ENCODE results near the gene ZMIZ1. TPM values are rescaled to one million over a fixed set of nuclear protein-coding genes. Genes with fewer than 3 reads are reported as not detected.

ZMIZ1 gene
- total RNA-seq, 1 donor from 2014 or later: 93.9 TPM

DNA sequence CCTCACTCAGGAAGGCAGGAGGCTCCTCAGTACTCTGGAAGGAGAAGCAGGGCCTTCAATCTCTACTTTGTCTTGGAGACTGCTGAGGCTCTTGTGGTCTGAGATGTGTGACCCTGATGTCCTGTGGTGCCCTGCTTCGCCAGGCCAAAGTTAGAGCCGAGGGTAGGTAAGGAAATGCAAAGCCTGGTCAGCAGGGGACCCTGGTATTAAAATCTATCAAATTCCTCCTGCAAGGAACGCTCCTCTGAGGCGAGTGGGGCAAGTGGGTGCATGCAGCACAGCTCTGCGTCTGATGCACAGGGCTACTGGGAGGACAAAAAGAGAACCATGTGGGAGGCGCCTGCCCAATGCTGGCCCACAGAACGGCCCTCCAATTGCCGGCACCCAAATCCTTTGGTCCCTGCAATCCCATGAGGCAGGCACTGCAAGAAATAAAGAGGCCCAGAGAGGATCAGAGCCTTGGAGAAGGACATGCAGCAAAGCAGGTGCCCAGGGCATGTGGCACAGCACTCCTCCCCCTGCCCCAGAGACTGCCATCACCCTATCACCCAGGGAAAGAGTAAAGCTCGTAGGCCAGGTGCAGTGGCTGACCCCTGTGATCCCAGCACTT is 23.1 kb upstream of the ZMIZ1 start:
- ChIA-PET CTCF (no interaction called here), POLR2A (no interaction called here)
- TF ChIP-seq, protein P1, sequence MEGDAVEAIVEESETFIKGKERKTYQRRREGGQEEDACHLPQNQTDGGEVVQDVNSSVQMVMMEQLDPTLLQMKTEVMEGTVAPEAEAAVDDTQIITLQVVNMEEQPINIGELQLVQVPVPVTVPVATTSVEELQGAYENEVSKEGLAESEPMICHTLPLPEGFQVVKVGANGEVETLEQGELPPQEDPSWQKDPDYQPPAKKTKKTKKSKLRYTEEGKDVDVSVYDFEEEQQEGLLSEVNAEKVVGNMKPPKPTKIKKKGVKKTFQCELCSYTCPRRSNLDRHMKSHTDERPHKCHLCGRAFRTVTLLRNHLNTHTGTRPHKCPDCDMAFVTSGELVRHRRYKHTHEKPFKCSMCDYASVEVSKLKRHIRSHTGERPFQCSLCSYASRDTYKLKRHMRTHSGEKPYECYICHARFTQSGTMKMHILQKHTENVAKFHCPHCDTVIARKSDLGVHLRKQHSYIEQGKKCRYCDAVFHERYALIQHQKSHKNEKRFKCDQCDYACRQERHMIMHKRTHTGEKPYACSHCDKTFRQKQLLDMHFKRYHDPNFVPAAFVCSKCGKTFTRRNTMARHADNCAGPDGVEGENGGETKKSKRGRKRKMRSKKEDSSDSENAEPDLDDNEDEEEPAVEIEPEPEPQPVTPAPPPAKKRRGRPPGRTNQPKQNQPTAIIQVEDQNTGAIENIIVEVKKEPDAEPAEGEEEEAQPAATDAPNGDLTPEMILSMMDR (IDR thresholded peaks at IDR 0.05): no peak
- ATAC-seq (ENCODE audit: low read depth) (no peak), DNase-seq (no peak)
- H3K4me1 Mint-ChIP-seq: peaks cover 19% of the 10 kb centered on the region
- H3K27ac Mint-ChIP-seq: no peak overlapping the region
- peaks cover 5% of the 10 kb centered on the region for H3K27me3 Mint-ChIP-seq
- H3K9me3 Mint-ChIP-seq: no peaks in the 10 kb centered on the region
- intact Hi-C loops (cut with micrococcal nuclease): no loop called here
- no peaks in the 10 kb centered on the region for H3K36me3 Mint-ChIP-seq (ENCODE audit: low read depth)
- no peak overlapping the region for H3K4me3 Mint-ChIP-seq

DNA sequence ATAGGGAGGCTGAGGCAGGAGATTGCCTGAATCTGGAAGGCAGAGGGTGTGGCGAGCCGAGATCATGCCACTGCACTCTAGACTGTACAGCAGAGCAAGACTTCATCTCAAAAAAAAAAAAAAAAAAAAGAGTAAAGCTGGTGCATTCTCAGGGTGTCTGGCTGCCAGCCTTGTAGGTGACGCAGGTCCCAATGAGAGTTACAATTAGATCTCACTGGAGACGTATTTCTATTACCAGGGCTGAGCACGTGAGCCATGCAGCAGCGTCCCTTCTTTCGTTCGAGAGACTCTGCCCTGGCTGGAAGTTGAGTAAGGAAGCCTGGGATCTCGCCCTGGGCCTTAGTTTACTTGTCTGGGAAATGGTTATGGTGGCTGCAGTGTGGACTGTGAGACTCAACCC is 22.4 kb upstream of the ZMIZ1 start:
- ChIA-PET CTCF (no interaction called here), POLR2A (interaction anchor here (0.6 kb wide), 1 partner anchor 95 kb away, joined by 3 read pairs; no protein-coding TSS in a partner anchor)
- Mint-ChIP-seq H3K4me1 (peaks cover 19% of the 10 kb centered on the region), H3K27me3 (peaks cover 1% of the 10 kb centered on the region), H3K9me3 (no peaks in the 10 kb centered on the region), H3K27ac (no peak overlapping the region), H3K36me3 (ENCODE audit: low read depth) (no peaks in the 10 kb centered on the region), H3K4me3 (no peak overlapping the region)
- no peak for ATAC-seq (ENCODE audit: low read depth)
- TF ChIP-seq, protein P1 (IDR thresholded peaks at IDR 0.05): no peak
- intact Hi-C loops (cut with micrococcal nuclease): no loop called here
- no peak for DNase-seq

DNA sequence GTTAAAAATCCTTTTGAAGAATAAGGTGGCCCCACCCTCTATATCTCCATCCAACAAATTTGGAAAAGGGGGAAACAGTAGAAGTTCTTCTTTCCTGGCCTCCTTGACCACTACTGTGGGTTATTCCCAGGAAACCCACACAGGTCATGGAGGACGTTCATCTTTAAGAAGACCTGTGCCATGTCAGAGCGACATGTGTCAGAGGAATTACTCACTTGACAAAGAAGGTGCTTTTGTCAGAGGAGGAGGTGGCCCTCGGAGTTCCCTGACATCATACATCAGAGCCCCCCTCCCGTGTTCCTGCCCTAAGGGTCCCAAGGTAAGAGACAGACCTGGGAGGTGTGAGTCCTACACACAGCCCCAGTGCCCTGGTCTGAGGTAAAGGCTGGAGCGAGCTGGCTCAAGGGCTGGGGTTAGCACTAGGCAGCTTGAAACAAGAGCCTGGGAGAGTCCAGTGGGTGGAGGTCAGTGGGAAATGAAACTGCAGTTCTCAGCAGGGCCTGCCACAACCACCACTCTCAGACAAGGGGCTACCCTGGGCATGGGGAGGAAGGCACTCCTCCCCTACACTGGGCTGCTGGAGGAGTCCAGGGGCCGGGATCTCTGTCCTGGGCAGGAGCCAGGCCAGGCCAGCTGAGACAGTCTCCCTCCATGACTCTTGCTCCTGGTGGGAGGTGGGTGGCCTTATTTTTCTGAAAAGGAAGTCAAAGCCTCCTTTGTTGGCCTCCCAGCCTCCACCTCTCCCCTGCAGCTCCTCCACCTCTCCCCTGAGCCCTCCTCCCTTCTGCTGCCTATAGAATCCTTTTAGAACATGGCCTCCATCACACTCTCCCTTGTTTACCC is 21.8 kb upstream of the ZMIZ1 start:
- peaks cover 7% of the 10 kb centered on the region for H3K27me3 Mint-ChIP-seq
- ATAC-seq (ENCODE audit: low read depth): no peak
- no peaks in the 10 kb centered on the region for H3K36me3 Mint-ChIP-seq (ENCODE audit: low read depth)
- intact Hi-C loops (cut with micrococcal nuclease): no loop called here
- TF ChIP-seq, protein P1 (IDR thresholded peaks at IDR 0.05): no peak
- no peak overlapping the region for H3K27ac Mint-ChIP-seq
- DNase-seq: no peak
- H3K9me3 Mint-ChIP-seq: no peaks in the 10 kb centered on the region
- H3K4me3 Mint-ChIP-seq: no peak overlapping the region
- peaks cover 19% of the 10 kb centered on the region for H3K4me1 Mint-ChIP-seq
- ChIA-PET CTCF (no interaction called here), POLR2A (interaction anchor here (0.6 kb wide), 1 partner anchor 96 kb away, joined by 3 read pairs; no protein-coding TSS in a partner anchor)

DNA sequence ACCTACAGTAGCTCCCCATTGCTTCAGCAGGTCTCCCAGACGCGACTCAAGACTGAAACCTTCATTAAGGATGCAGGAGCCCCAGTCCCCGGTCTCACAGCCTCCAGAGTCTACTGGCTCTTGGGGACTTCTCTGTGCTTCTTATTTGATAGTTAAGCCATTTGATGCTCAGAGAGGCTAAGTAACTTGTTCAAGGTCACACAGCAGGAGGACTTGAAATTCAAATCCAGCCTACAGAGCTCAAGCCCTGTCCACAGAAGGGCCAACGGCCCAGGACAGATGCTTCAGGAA is 21.2 kb upstream of the ZMIZ1 start:
- DNase-seq: no peak
- intact Hi-C loops (cut with micrococcal nuclease): no loop called here
- no peak overlapping the region for H3K27ac Mint-ChIP-seq
- H3K4me3 Mint-ChIP-seq: no peak overlapping the region
- H3K27me3 Mint-ChIP-seq: peaks cover 8% of the 10 kb centered on the region
- POLR2A ChIA-PET: no interaction called here
- H3K4me1 Mint-ChIP-seq: peaks cover 19% of the 10 kb centered on the region
- CTCF ChIA-PET: no interaction called here
- TF ChIP-seq, protein P1 (IDR thresholded peaks at IDR 0.05): no peak
- no peaks in the 10 kb centered on the region for H3K9me3 Mint-ChIP-seq
- no peak for ATAC-seq (ENCODE audit: low read depth)
- H3K36me3 Mint-ChIP-seq (ENCODE audit: low read depth): no peaks in the 10 kb centered on the region

DNA sequence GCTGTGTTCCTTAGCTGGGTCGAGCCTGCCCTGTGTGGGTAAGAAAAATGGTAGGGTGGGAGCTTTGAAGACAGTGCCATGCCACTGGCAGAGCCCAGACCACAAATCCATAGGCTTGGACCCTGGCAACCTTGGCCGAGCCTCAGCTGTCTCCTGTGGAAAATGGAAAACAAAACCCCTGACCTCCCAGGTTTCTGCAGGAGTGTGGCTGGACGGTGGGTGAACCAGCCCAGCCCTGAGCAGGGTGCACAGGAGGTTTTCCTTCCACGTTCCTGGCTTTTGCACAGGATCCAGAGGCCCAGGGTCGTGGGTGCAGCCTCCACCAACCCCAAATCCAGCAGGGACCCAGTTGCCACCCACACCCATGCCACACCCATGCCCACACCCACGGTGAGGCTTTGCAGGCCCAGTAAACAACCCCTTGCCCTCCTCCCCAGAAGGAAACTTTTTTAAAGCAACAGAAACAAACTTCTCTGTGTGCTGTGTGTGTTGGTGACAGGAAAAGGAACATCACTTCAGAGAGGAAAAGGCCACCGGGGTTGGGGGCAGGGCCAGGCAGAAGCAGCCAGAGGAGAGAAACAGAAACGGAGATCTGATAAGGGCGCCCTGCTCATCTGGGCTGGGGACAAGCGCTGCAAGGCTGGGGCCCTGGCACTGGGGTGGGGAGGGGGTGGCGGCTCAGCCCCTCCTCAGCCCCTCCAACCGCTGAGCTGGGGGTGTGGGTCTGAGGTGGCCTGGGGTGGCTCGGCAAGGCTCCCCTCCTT is 20.7 kb upstream of the ZMIZ1 start:
- H3K27ac Mint-ChIP-seq: no peak overlapping the region
- peak; percentile 34 for ATAC-seq (ENCODE audit: low read depth)
- no peaks in the 10 kb centered on the region for H3K9me3 Mint-ChIP-seq
- POLR2A ChIA-PET: no interaction called here
- CTCF ChIA-PET: no interaction called here
- TF ChIP-seq, protein P1 (IDR thresholded peaks at IDR 0.05): no peak
- peaks cover 19% of the 10 kb centered on the region for H3K4me1 Mint-ChIP-seq
- H3K36me3 Mint-ChIP-seq (ENCODE audit: low read depth): no peaks in the 10 kb centered on the region
- peak overlapping the region; percentile 39 for H3K4me3 Mint-ChIP-seq
- no peak for DNase-seq
- H3K27me3 Mint-ChIP-seq: peaks cover 10% of the 10 kb centered on the region
- intact Hi-C loops (cut with micrococcal nuclease): no loop called here
